ENCODE results near the gene ZNF296. TPM values are rescaled to one million over a fixed set of nuclear protein-coding genes. Genes with fewer than 3 reads are reported as not detected.
A peak's percentile ranks its signal among the peaks of the same experiment; 100 is the strongest.

The ZNF296 gene
- total RNA-seq, 6 donors from 2014 or later: 1.5 to 7.3 (median 2.4) TPM

DNA sequence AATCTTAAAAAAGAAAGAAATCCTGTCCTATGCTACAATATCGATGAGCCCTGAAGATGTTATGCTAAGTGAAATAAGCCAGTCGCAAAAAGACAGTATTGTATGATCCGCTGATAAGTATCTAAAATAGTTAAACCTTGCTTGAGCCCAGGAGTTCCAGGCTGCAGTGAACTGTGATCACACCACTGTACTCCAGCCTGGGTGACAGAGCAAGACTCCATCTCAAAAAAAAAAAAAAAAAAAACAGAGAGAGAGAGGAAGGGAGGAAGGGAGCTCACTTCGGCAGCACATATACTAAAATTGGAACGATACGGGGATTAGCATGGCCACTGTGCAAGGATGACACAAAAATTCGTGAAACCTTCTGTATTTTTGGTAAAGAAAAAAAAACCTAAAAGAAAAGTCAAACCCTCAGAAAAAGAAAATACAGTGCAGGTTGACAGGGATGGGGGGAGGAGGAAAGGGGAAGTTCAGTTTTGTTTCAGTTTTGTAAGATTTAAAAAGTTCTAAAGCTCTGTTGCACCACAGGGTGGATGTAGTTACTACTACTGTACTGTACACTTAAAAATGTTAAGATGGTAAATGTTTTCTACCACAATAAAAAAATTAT, 29.0 kb downstream of the ZNF296 start:
- ATAC-seq (ENCODE audit: low FRiP score in 2 of 2): peak in 1 of 2 donors; percentile 55
- WGBS, 2 donors: 68% methylated on average over 7 of the region's 7 CpGs
- peaks cover 13 to 34% (median 16%) of the 10 kb centered on the region in 4 donors for H3K4me1 ChIP-seq

DNA sequence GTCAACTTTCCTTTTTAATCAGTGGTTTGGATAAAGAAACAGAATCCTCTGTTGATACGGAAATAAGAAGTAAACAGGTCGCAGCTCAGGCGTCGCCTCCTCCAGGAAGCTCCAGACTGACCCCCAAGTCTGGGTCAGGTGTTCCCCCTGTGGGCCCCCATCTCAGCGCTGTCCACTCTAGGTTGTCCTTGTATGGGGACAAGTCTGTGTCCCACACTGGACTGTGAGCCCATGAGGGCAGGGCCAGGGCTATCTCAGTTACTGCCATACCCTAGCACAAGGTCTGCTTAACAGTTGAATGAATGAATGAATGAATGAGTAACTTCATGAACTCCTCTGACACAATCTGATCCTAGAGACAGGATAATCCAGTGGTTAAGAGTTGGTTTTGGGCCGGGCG, 29.9 kb downstream of the ZNF296 start:
- TF ChIP-seq POLR2AphosphoS5 (IDR thresholded peaks at IDR 0.05) (no peak), POLR2A (IDR thresholded peaks at IDR 0.05) (no peak), EP300 (IDR thresholded peaks at IDR 0.05) (no peak)
- TF ChIP-seq, protein P1, sequence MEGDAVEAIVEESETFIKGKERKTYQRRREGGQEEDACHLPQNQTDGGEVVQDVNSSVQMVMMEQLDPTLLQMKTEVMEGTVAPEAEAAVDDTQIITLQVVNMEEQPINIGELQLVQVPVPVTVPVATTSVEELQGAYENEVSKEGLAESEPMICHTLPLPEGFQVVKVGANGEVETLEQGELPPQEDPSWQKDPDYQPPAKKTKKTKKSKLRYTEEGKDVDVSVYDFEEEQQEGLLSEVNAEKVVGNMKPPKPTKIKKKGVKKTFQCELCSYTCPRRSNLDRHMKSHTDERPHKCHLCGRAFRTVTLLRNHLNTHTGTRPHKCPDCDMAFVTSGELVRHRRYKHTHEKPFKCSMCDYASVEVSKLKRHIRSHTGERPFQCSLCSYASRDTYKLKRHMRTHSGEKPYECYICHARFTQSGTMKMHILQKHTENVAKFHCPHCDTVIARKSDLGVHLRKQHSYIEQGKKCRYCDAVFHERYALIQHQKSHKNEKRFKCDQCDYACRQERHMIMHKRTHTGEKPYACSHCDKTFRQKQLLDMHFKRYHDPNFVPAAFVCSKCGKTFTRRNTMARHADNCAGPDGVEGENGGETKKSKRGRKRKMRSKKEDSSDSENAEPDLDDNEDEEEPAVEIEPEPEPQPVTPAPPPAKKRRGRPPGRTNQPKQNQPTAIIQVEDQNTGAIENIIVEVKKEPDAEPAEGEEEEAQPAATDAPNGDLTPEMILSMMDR (IDR thresholded peaks at IDR 0.05): no peak
- ATAC-seq (ENCODE audit: low FRiP score in 2 of 2) (no peak), DNase-seq (no peak)
- Histone ChIP-seq H3K27ac (peak overlapping the region in 2 of 4 donors; percentile 6 to 16), H3K27me3 (no peaks in the 10 kb centered on the region), H3K4me1 (peaks cover 13 to 34% (median 21%) of the 10 kb centered on the region in 4 donors), H3K4me3 (no peak overlapping the region), H3K36me3 (peaks cover 4 to 54% (median 38%) of the 10 kb centered on the region in 4 donors), H3K9me3 (no peaks in the 10 kb centered on the region)
- WGBS, 2 donors: 79% methylated on average over 7 of the region's 7 CpGs

More for the DNA sequence above, 29.0 kb downstream of the ZNF296 start:
- DNase-seq: no peak
- H3K27ac ChIP-seq: peak overlapping the region in 1 of 4 donors; percentile 44
- TF ChIP-seq POLR2AphosphoS5 (IDR thresholded peaks at IDR 0.05) (no peak), POLR2A (IDR thresholded peaks at IDR 0.05) (no peak), EP300 (IDR thresholded peaks at IDR 0.05) (no peak)
- TF ChIP-seq, protein P1 (IDR thresholded peaks at IDR 0.05): no peak
- no peaks in the 10 kb centered on the region for H3K27me3 ChIP-seq
- peaks cover 4 to 53% (median 35%) of the 10 kb centered on the region in 4 donors for H3K36me3 ChIP-seq
- H3K9me3 ChIP-seq: no peaks in the 10 kb centered on the region
- no peak overlapping the region for H3K4me3 ChIP-seq

DNA sequence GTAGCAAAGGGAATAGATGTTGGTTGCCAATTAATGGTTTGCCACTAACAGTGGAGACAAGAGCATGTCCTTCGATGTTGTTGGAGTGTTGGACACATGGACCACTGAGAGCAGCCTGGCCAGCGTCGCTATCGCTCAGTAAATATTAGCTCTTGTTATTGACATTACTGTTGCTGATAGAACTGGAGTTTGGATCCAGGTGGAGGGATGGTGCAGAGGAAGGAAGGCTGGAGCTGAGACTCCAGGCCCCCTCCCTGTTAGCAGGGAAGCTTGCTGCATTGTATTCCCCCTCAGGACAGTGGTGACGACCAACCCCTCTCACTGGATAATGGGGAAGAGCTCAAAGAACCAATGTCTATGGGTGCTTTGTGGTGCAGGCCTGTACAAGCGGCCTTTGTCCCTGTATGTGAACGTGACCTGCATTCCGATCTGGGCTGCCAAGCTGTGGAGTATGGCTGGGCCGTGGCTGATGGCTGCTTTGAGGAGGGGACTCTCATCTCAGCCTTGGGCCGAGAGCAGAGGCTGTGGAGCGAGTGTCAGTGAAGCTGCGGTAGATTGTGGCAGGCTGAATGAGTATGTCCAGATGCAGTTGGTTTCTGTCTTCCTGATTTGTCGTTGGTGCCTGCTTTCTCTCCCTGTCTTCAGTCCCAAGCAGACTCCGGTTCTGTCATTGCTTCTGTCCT, 30.5 kb downstream of the ZNF296 start:
- no peak for DNase-seq

DNA sequence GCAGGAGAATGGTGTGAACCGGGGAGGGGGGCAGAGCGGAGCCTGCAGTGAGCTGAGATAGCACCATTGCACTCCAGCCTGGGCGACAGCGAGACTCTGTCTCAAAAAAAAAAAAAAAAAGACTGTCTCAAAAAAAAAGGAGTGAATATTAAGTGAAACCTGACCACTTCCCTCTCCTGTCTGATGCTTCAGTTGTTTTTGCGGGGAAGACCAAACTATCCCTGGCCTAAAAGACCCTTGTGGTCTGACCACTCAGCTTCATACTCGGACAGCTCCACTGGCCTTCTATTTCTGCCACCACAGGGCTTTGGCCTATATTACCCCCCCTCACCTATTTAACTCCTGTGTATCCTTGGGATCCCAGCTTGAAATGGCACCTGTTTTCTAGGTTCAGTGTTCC, 35.2 kb downstream of the ZNF296 start:
- no peaks in the 10 kb centered on the region for H3K9me3 ChIP-seq
- ATAC-seq (ENCODE audit: low FRiP score in 2 of 2) (no peak), DNase-seq (no peak)
- TF ChIP-seq EP300 (IDR thresholded peaks at IDR 0.05) (no peak), POLR2A (IDR thresholded peaks at IDR 0.05) (no peak), POLR2AphosphoS5 (IDR thresholded peaks at IDR 0.05) (no peak)
- TF ChIP-seq, protein P1 (IDR thresholded peaks at IDR 0.05): no peak
- H3K36me3 ChIP-seq: peaks cover 4 to 68% (median 47%) of the 10 kb centered on the region in 4 donors
- no peak overlapping the region for H3K4me3 ChIP-seq
- peaks cover 27 to 50% (median 37%) of the 10 kb centered on the region in 4 donors for H3K4me1 ChIP-seq
- H3K27me3 ChIP-seq: no peaks in the 10 kb centered on the region
- 75 to 90% methylated on average over 6 of the region's 6 CpGs for WGBS, 2 donors
- H3K27ac ChIP-seq: peak overlapping the region in 1 of 4 donors; percentile 96

More for the DNA sequence above, 30.5 kb downstream of the ZNF296 start:
- TF ChIP-seq POLR2AphosphoS5 (IDR thresholded peaks at IDR 0.05): no peak
- no peak for TF ChIP-seq POLR2A (IDR thresholded peaks at IDR 0.05)
- no peak for TF ChIP-seq EP300 (IDR thresholded peaks at IDR 0.05)
- no peak overlapping the region for H3K4me3 ChIP-seq
- WGBS, 2 donors: 72 to 78% methylated on average over 11 to 14 of the region's 14 CpGs
- H3K9me3 ChIP-seq: no peaks in the 10 kb centered on the region
- H3K27me3 ChIP-seq: no peaks in the 10 kb centered on the region
- no peak for ATAC-seq (ENCODE audit: low FRiP score in 2 of 2)
- peaks cover 4 to 59% (median 42%) of the 10 kb centered on the region in 4 donors for H3K36me3 ChIP-seq
- peaks cover 16 to 35% (median 26%) of the 10 kb centered on the region in 4 donors for H3K4me1 ChIP-seq
- peak overlapping the region in 2 of 4 donors; percentile 6 to 16 for H3K27ac ChIP-seq

DNA sequence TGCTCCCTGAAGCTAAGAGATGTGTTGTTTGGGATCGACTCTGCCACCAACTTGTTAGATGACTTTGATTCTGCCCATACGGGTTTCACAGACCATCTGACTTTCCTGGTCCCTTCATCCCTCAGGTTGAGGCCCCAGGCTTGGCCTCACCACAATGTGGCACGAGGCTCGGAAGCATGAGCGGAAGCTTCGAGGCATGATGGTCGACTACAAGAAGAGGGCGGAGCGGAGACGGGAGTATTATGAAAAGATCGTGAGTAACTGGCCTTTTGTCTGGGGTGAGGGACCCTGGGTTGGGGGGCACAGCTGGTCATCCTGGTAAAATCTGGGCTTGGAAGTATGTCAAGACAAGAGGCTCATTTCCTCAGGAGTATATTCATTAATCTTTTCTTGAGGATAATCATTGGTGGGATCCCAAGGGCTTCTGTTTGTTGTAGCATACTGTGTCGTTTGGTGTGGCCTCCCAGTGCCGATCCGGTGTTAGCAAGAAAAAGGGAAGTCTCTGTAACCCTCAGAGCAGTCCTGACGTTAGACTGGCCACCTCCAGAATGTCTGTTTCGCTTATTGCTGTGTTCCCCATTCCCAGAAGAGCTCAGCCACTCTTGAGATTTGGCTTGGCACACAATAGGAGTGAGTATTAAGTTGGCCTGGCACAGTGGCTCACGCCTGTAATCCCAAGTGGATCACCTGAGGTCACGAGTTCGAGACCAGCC, 36.1 kb downstream of the ZNF296 start:
- peaks cover 18 to 41% (median 28%) of the 10 kb centered on the region in 4 donors for H3K4me1 ChIP-seq
- peaks cover 4 to 68% (median 50%) of the 10 kb centered on the region in 4 donors for H3K36me3 ChIP-seq
- DNase-seq (peak in 1 of 2 donors; percentile 28), ATAC-seq (ENCODE audit: low FRiP score in 2 of 2) (peak; percentile 6 to 27)
- H3K9me3 ChIP-seq: no peaks in the 10 kb centered on the region
- TF ChIP-seq EP300 (IDR thresholded peaks at IDR 0.05) (no peak), POLR2AphosphoS5 (IDR thresholded peaks at IDR 0.05) (no peak), POLR2A (IDR thresholded peaks at IDR 0.05) (peak in 1 of 4 donors; percentile 24)
- TF ChIP-seq, protein P1 (IDR thresholded peaks at IDR 0.05): no peak
- WGBS, 2 donors: 70 to 77% methylated on average over 14 to 19 of the region's 19 CpGs
- peak overlapping the region; percentile 93 to 96 (median 95) for H3K27ac ChIP-seq
- H3K4me3 ChIP-seq: peak overlapping the region in 3 of 4 donors; percentile 68 to 100 (median 93)
- H3K27me3 ChIP-seq: no peaks in the 10 kb centered on the region

All from upper lobe of left lung (tissue), 6 donors.